ENCODE data around the gene COL26A1. TPM values are rescaled to one million over a fixed set of nuclear protein-coding genes. Genes with fewer than 3 reads are reported as not detected.

COL26A1 gene
- total RNA-seq, 8 experiments from 2014 or later, result 0.87 to 50.5 (median 11.1) TPM; not detected in 1

DNA sequence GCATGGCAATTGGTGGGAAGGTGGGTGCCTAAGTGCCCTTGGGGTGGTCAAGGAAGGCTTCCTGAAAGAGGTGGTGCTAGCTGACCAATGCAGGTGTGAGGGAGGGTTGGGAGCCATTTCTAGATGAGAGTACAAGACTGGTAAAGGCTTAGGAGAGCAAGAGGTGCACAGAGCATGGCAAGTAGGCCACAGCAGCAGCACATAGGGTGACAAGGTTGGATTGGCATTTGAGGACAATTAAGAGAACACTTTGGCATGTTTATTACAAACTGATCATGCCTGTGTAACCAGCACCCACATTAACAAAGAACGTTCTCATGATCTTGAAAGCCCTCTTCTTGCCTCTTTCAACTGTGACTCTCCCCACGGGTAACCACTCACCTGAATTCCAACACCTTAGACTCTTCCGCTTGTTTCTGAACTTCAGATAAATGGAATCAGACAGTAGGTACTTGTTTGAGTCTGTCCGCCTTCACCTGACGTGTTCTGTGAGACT is 158.8 kb downstream of the COL26A1 start:
- Histone ChIP-seq H3K27ac (no peak overlapping the region), H3K4me1 (replicated peaks in 1 of 2) (peaks cover 8 to 20% of the 10 kb centered on the region in 2 donors), H3K4me3 (no peak overlapping the region)
- no peak for ATAC-seq (replicated peaks in 6 of 8)
- in situ Hi-C loops (cut with MboI; ENCODE audit: low pct_unique_long_range_greater_than_20kb in 2 of 9, low sequenced_read_pairs in 9 of 9, unreplicated experiment in 9 of 9), result loop anchor here in 2 of 9 experiments (25.0 kb wide), 1 partner anchor 159 kb away; the partner anchor contains the start of gene COL26A1 (in 2 of the 2)
- WGBS, 10 experiments, result 0 to 93% (median 78%) methylated on average over 2 to 5 of the region's 5 CpGs; no CpG with 5 or more reads in 2 of the 10 experiments

- WGBS, 10 experiments, result 0 to 89% (median 48%) methylated on average over 2 to 5 of the region's 5 CpGs; no CpG with 5 or more reads in 3 of the 10 experiments
- in situ Hi-C loops (cut with MboI; ENCODE audit: low pct_unique_long_range_greater_than_20kb in 2 of 9, low sequenced_read_pairs in 9 of 9, unreplicated experiment in 9 of 9), result loop anchor here in 2 of 9 experiments (25.0 kb wide), 1 partner anchor 160 kb away; the partner anchor contains the start of gene COL26A1 (in 2 of the 2)
- ATAC-seq (replicated peaks in 6 of 8), result no peak
- no peak overlapping the region for H3K4me3 ChIP-seq
- peaks cover 4 to 15% of the 10 kb centered on the region in 2 donors for H3K4me1 ChIP-seq (replicated peaks in 1 of 2)
- H3K27ac ChIP-seq, result no peak overlapping the region
These were observed 159.3 kb downstream of the COL26A1 start for GRCh38 chr7:101522021-101522420.

- in situ Hi-C loops (cut with MboI; ENCODE audit: low pct_unique_long_range_greater_than_20kb in 2 of 9, low sequenced_read_pairs in 9 of 9, unreplicated experiment in 9 of 9), result loop anchor here in 2 of 9 experiments (25.0 kb wide), 1 partner anchor 734 kb away; no protein-coding TSS in a partner anchor
- peak in 2 of 8 experiments; percentile 41 to 57 for ATAC-seq (replicated peaks in 6 of 8)
- Histone ChIP-seq H3K4me3 (no peak overlapping the region), H3K4me1 (replicated peaks in 1 of 2) (peaks cover 9% of the 10 kb centered on the region in 2 donors), H3K27ac (no peak overlapping the region)
- 7 to 100% (median 68%) methylated on average over 1 to 5 of the region's 13 CpGs; no CpG with 5 or more reads in 3 of the 10 experiments for WGBS, 10 experiments
These were observed 165.4 kb downstream of the COL26A1 start for GRCh38 chr7:101527844-101528667.

GRCh38 chr7:101529560-101529959 is 166.9 kb downstream of the COL26A1 start:
- in situ Hi-C loops (cut with MboI; ENCODE audit: low pct_unique_long_range_greater_than_20kb in 2 of 9, low sequenced_read_pairs in 9 of 9, unreplicated experiment in 9 of 9), result loop anchor here in 2 of 9 experiments (25.0 kb wide), 1 partner anchor 733 kb away; no protein-coding TSS in a partner anchor
- Histone ChIP-seq H3K27ac (no peak overlapping the region), H3K4me1 (replicated peaks in 1 of 2) (peaks cover 9% of the 10 kb centered on the region in 2 donors), H3K4me3 (no peak overlapping the region)
- WGBS, 10 experiments, result 0 to 94% (median 76%) methylated on average over 1 to 4 of the region's 4 CpGs; no CpG with 5 or more reads in 1 of the 10 experiments
- no peak for ATAC-seq (replicated peaks in 6 of 8)

- no peak overlapping the region for H3K4me3 ChIP-seq
- H3K4me1 ChIP-seq (replicated peaks in 1 of 2), result peaks cover 9% of the 10 kb centered on the region in 2 donors
- in situ Hi-C loops (cut with MboI; ENCODE audit: low pct_unique_long_range_greater_than_20kb in 2 of 9, low sequenced_read_pairs in 9 of 9, unreplicated experiment in 9 of 9), result loop anchor here in 2 of 9 experiments (25.0 kb wide), 1 partner anchor 730 kb away; no protein-coding TSS in a partner anchor
- ATAC-seq (replicated peaks in 6 of 8), result peak; percentile 40 to 94 (median 80)
- peak overlapping the region; percentile 30 to 54 for H3K27ac ChIP-seq
- 32 to 90% (median 48%) methylated on average over 1 to 10 of the region's 16 CpGs; no CpG with 5 or more reads in 2 of the 10 experiments for WGBS, 10 experiments
These were observed 169.2 kb downstream of the COL26A1 start for GRCh38 chr7:101531726-101532357.

DNA sequence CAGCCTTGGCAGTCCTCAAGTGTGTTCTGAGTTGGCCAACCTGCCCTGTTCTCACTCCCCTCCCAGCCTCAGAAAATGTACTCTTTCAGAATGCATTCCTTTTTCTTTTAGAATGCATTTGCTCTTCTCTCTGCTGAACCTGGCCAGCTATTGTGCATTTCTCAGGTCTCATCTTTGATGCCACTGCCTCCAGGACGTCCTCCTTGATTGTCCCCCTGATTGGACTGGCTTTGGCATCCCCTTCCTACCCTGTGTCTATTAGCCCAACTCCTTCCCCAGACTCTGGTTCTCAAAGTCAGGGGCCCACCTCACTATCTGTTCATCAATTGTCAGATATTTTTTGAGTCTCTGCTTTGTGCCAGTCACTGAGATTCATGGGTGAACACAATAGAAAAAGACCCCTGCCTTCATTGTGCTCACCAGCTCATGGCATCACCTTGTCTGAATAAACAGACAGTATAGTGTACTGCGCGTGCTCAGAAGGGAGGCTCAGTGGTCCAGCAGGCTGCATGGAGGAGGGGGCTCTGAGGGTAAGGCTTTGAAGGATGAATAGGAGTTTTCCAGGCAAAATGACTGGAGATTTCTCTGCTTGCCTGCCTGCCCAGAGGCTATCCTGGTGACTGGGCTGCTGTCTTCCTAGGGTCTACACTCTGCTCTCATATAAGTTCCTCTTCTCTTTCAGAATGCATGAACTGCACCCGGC is 169.9 kb downstream of the COL26A1 start:
- WGBS, 10 experiments, result 20 to 100% (median 68%) methylated on average over 1 to 2 of the region's 4 CpGs; no CpG with 5 or more reads in 4 of the 10 experiments
- Histone ChIP-seq H3K4me3 (no peak overlapping the region), H3K27ac (no peak overlapping the region), H3K4me1 (replicated peaks in 1 of 2) (peaks cover 9% of the 10 kb centered on the region in 2 donors)
- no peak for ATAC-seq (replicated peaks in 6 of 8)
- in situ Hi-C loops (cut with MboI; ENCODE audit: low pct_unique_long_range_greater_than_20kb in 2 of 9, low sequenced_read_pairs in 9 of 9, unreplicated experiment in 9 of 9), result loop anchor here in 2 of 9 experiments (25.0 kb wide), 1 partner anchor 730 kb away; no protein-coding TSS in a partner anchor

- 100% methylated on average over 1 to 2 of the region's 7 CpGs; no CpG with 5 or more reads in 7 of the 10 experiments for WGBS, 10 experiments
- in situ Hi-C loops (cut with MboI; ENCODE audit: low pct_unique_long_range_greater_than_20kb in 2 of 9, low sequenced_read_pairs in 9 of 9, unreplicated experiment in 9 of 9), result loop anchor here in 2 of 9 experiments (25.0 kb wide), 1 partner anchor 729 kb away; no protein-coding TSS in a partner anchor
- no peak for ATAC-seq (replicated peaks in 6 of 8)
These were observed 170.4 kb downstream of the COL26A1 start for GRCh38 chr7:101533103-101533465.

DNA sequence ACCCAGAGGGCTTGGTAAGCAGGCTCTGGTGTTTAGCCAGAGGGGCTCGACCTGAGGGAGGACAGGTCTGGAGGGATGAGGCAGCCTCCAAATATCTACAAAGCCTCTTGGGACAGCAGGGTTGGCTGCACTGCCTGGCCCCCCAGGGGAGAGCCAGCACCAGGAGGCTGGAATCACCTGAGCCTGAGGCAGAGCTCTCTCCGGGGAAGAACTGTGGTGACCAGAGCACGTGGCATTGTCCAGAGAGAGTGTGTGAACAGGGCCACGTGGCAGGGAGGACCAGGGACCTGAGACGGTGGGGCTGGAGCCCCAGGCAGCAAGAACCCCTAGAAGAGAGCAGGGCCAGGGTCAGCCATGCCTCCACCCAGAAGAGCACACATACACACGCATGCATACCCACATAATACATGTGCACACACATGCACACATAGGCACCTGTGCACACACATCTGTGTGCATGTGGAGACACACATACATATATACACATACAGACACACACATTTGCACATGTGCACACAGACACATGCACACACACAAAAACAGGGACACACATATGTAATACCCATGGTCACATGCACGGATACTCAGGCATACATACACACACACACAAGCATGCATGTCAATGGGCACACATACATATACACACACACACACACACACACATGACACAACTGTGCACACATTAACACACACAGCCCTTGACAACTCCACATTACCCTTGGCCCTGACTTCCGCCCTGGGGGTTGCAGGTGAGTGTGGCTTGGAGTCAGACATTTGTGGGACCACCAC is 171.5 kb downstream of the COL26A1 start:
- Histone ChIP-seq H3K27ac (no peak overlapping the region), H3K4me1 (replicated peaks in 1 of 2) (peaks cover 9 to 15% of the 10 kb centered on the region in 2 donors), H3K4me3 (no peak overlapping the region)
- WGBS, 10 experiments, result 60 to 90% methylated on average over 1 to 2 of the region's 8 CpGs; no CpG with 5 or more reads in 8 of the 10 experiments
- in situ Hi-C loops (cut with MboI; ENCODE audit: low pct_unique_long_range_greater_than_20kb in 2 of 9, low sequenced_read_pairs in 9 of 9, unreplicated experiment in 9 of 9), result loop anchor here in 2 of 9 experiments (25.0 kb wide), 1 partner anchor 728 kb away; no protein-coding TSS in a partner anchor
- ATAC-seq (replicated peaks in 6 of 8), result no peak

More at GRCh38 chr7:101533103-101533465, 170.4 kb downstream of the COL26A1 start:
- Histone ChIP-seq H3K27ac (no peak overlapping the region), H3K4me3 (no peak overlapping the region), H3K4me1 (replicated peaks in 1 of 2) (peaks cover 9% of the 10 kb centered on the region in 2 donors)

- Histone ChIP-seq H3K4me1 (replicated peaks in 1 of 2) (peaks cover 9 to 15% of the 10 kb centered on the region in 2 donors), H3K4me3 (no peak overlapping the region), H3K27ac (no peak overlapping the region)
- ATAC-seq (replicated peaks in 6 of 8), result no peak
- WGBS, 10 experiments, result 73 to 100% (median 90%) methylated on average over 1 to 6 of the region's 11 CpGs; no CpG with 5 or more reads in 7 of the 10 experiments
- in situ Hi-C loops (cut with MboI; ENCODE audit: low pct_unique_long_range_greater_than_20kb in 2 of 9, low sequenced_read_pairs in 9 of 9, unreplicated experiment in 9 of 9), result loop anchor here in 2 of 9 experiments (25.0 kb wide), 1 partner anchor 727 kb away; no protein-coding TSS in a partner anchor
These were observed 172.2 kb downstream of the COL26A1 start for GRCh38 chr7:101534873-101535272.

- Histone ChIP-seq H3K4me1 (replicated peaks in 1 of 2) (peaks cover 9 to 15% of the 10 kb centered on the region in 2 donors), H3K27ac (no peak overlapping the region), H3K4me3 (no peak overlapping the region)
- WGBS, 10 experiments, result 20 to 100% (median 20%) methylated on average over 1 of the region's 7 CpGs; no CpG with 5 or more reads in 6 of the 10 experiments
- in situ Hi-C loops (cut with MboI; ENCODE audit: low pct_unique_long_range_greater_than_20kb in 2 of 9, low sequenced_read_pairs in 9 of 9, unreplicated experiment in 9 of 9), result loop anchor here in 2 of 9 experiments (25.0 kb wide), 1 partner anchor 727 kb away; no protein-coding TSS in a partner anchor
- ATAC-seq (replicated peaks in 6 of 8), result peak in 2 of 8 experiments; percentile 28 to 55
These were observed 172.7 kb downstream of the COL26A1 start for GRCh38 chr7:101535351-101535751.

- ATAC-seq (replicated peaks in 6 of 8), result no peak
- H3K4me3 ChIP-seq, result no peak overlapping the region
- 20 to 100% (median 70%) methylated on average over 1 to 4 of the region's 6 CpGs; no CpG with 5 or more reads in 5 of the 10 experiments for WGBS, 10 experiments
- H3K27ac ChIP-seq, result no peak overlapping the region
- in situ Hi-C loops (cut with MboI; ENCODE audit: low pct_unique_long_range_greater_than_20kb in 2 of 9, low sequenced_read_pairs in 9 of 9, unreplicated experiment in 9 of 9), result loop anchor here in 2 of 9 experiments (25.0 kb wide), 1 partner anchor 726 kb away; no protein-coding TSS in a partner anchor
- H3K4me1 ChIP-seq (replicated peaks in 1 of 2), result peaks cover 7 to 14% of the 10 kb centered on the region in 2 donors
These were observed 173.6 kb downstream of the COL26A1 start for GRCh38 chr7:101536232-101536631.
